Fibroblast of the conjunctiva (primary cell): ENCODE data around the gene RRP15.
A peak's percentile ranks its signal among the peaks of the same experiment; 100 is the strongest.
"Not testable (repeated sequence)": the region's sequence is repeated elsewhere in the genome, so short reads cannot be mapped to it uniquely, and the experiment has no call there.

Experiments
- DNase-seq: peaks from one replicate; pipeline ENCODE4 v3.0.0-alpha.2; 2010; ENCODE audit warnings: low read depth

The RRP15 gene

DNA sequence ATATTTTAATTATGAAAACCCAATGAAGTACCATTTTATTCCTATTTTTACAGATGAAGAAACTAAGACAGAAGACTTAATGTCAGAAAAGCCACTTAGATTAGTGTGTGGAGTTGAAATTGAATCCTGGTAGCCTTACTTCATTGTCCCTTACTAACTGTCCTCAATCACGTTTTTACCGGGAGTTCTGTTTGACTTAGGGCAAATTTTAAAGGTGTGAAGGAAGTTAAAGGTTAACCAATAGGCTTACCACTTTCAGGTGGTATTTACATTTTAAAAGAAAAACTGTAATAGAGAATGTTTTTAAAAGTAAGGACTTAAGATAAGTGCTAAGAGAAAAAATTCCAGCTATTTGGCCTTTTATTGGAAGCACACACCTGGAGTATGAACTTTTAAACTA is 12.4 kb downstream of the RRP15 start:
- DNase-seq = no peak

DNA sequence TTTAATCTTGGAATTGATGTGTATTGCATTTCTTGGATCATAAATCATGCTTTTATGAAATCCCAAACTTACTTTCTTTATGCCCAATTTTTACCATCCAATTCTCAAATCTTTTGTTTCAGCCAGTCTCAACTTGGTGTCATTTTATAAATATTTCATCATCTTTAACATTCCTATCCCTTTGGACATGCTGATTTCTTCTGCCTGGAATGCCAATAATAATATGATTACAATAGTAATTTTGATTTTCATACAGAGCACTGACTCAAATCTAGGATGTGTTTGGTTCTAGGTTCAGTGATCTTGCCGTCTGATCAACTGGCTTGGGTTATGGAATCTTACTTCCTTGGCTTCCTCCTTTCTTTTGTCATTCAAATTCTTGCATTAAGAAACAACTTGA is 12.8 kb downstream of the RRP15 start:
- no peak for DNase-seq

GRCh38 chr1:218298398-218298797 is 13.3 kb downstream of the RRP15 start:
- no peak for DNase-seq

- DNase-seq = peak; percentile 57
These were observed 14.3 kb downstream of the RRP15 start for GRCh38 chr1:218299416-218299815.

DNA sequence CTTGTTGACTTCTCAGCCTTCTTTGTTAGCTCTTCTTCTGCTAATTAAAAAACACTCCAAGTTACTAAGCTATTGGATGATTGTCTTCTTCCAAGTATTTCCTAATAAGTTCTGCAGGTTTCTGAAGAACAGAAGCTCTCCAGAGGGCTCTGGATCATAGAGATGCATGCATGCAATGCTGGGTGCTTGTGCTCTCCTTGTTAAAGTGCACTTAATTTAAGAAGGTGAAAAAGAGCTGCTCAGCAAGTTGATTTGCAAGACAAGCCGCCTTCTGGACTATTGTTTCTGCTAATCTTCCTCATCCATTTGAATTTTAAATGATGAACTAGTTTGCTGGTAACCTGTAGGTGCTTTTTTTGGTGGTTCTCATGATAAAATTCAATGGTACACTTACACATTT is 16.1 kb downstream of the RRP15 start:
- no peak for DNase-seq

DNA sequence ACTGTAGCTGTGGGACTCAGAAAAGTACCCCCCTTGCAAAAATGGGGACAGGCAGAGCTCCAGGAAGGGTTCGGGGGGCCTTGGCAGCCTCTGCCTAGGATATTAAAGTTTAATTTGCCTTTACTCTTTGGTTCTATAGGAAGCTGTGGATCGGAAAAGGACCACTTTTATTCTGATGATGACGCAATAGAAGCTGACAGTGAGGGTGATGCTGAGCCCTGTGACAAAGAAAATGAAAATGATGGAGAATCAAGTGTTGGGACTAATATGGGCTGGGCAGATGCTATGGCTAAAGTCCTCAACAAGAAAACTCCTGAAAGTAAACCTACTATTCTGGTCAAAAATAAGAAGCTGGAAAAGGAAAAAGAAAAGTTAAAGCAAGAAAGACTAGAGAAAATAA is 17.1 kb downstream of the RRP15 start:
- no peak for DNase-seq

DNA sequence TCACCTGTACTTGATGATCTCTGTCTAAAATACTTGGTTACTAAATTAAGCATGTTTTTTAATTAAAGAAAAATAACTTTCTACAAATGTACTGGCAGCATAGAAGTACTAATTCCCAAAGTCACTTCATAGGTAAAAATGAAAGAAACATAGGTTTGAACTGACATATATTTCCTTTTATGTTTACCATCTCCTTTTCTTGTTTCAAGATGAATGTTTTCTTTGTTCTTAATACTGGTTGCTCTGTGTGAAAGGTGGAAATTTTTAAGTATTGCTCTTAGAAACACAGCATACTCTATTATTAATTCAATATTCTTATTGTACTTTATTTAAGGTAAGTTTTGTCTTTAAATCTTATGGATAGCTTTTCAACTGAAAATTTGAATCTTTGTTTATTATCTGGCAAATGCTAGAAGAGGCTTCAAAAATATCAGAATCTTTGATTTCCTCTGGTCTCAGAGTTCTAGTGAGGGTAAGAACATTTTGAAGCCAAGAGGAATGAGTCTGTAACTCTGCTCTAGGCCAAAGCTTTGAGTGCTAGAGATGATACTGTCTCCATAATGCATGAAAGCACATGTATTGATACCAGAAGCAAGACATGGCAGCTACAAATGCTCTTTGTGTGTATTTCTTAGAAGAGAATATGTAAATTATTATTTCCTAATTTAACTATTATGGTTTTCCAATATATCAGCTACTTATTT is 18.2 kb downstream of the RRP15 start:
- DNase-seq = no peak

DNA sequence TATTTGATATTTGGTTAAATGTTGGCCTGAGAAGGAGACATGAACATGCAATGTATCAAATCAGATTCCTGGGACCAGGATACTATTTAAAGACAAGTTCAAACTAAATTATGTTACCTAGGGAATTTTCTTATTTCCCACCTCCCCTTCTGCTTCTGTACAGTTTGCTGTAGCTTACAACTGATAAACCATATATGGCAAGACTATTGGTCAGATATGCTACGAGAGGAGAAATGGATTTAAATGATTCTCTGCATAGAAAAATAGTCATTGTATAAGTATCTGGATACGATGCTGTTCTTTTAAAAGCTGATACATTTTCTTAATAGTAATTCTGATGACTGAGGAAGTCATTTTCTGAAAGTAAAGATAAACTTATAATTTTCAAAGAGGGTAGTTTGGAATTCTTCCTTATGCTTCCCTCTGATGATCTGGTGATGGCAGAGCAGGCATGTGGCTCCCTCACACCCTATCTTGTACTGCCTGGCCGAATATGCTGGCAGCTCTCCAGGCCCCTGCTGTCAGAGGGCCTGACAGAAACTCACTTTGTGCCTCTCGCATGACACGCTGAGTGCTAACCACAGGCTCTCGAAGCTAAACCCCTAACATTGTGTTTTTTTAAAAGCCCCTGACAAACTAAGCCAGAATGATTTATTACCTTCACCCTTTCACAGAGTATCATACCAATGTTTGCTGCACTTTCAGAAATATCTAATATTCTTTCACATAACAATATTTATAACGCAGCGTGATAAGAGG is 19.4 kb downstream of the RRP15 start:
- DNase-seq = no peak

GRCh38 chr1:218305472-218306064 is 20.5 kb downstream of the RRP15 start:
- DNase-seq = no peak

DNA sequence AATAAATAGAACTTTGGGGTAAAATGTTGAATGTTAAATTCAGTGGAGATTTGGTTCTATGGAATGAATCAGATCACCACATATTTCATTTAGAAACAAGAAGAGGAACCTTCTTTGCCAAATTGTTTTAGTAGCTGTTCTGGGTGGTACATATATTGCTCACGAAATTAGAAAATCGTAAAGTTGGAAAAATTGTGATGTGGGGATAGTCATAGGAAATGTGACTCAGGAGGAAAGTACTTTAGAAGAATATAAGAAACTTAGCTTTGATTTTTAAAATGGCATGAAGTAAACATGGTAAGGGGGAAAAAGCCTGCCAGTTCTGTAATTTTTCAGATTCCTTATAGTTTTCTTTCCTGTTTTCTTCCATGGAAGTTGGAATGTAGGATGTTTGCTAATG is 27.4 kb downstream of the RRP15 start:
- no peak for DNase-seq

- DNase-seq = no peak
These were observed 29.2 kb downstream of the RRP15 start for GRCh38 chr1:218314316-218314715.

DNA sequence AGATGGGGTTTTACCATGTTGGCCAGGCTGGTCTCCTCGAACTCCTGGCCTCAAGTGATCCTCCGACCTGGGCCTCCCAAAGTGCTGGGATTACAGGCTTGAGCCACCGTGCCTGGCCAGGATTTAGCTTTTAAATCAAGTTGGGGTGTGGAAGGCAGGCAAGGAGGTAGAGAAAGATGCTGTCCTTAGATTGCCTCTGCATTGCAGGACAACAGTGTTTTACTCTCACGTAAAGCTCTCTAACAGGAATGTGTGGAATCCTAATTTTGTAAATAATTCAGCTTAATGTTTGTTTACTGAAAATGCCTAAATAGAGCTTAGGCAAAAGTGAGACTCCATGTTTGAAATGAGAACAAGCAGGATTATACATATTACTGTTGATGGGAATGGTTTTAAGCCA is 30.5 kb downstream of the RRP15 start:
- no peak for DNase-seq

- no peak for DNase-seq
These were observed 32.0 kb downstream of the RRP15 start for GRCh38 chr1:218317061-218317460.

DNA sequence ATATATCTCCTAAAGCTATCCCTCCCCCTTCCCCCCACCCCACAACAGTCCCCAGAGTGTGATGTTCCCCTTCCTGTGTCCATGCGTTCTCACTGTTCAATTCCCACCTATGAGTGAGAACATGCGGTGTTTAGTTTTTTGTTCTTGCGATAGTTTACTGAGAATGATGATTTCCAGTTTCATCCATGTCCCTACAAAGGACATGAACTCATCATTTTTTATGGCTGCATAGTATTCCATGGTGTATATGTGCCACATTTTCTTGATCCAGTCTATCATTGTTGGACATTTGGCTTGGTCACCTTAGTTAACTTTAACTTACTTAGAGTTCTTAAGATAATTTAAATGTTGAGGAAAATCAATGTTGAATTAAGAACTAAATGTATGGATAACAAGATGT is 35.1 kb downstream of the RRP15 start:
- not testable (repeated sequence) for DNase-seq

- DNase-seq = no peak
These were observed 37.7 kb downstream of the RRP15 start for GRCh38 chr1:218322762-218323161.

DNA sequence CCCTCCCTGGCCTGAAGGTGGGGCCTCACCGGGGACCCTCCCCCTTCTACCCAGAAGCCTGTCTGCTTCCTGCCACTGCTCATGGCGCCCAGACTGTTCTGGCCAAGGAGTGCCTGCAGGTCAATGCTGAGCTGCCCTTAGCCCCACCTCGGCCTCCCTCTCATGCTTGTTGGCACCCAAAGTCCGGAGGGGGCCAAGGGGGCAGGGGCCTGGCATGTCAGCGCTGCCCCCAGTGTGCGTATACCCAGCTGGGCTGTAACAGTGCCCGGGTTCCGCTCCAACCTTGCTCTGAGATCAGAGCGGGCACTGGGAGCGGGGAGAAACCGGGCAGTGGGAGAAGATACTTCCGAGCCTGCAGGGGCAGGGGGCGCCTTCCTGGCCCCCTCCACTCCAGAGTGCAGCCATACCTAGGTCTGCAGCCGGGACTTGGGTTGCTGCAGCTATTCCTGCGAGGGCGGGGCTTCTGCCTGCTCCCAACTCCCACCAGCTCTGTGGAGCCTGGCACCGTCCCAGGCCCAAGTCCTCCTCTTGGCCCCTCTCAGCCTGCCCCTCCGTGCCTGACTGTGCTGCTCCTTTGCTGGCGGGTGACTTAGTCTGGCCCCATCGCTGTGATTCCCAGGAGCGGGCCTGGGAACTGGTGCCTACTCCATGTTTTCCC is 38.6 kb downstream of the RRP15 start:
- no peak for DNase-seq

DNA sequence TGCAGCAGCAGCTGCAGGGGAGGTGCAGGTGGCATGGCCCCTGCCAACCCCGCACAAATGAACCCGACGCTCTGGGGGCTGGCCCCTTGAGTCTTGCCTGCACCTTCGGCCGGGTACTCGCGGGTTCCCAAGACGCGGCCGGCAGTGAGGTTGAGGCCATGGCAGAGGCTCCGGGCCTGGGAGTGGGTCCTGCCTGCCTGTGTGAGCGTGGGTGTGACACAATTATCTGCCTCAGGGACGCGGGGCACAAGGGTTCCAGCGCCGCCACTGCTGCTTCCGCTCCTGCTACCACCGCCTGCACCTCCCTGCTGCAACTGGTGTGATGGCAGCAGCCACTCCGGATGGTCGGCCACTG is 39.1 kb downstream of the RRP15 start:
- DNase-seq = no peak

- DNase-seq = no peak
These were observed 43.7 kb downstream of the RRP15 start for GRCh38 chr1:218328769-218329168.

DNA sequence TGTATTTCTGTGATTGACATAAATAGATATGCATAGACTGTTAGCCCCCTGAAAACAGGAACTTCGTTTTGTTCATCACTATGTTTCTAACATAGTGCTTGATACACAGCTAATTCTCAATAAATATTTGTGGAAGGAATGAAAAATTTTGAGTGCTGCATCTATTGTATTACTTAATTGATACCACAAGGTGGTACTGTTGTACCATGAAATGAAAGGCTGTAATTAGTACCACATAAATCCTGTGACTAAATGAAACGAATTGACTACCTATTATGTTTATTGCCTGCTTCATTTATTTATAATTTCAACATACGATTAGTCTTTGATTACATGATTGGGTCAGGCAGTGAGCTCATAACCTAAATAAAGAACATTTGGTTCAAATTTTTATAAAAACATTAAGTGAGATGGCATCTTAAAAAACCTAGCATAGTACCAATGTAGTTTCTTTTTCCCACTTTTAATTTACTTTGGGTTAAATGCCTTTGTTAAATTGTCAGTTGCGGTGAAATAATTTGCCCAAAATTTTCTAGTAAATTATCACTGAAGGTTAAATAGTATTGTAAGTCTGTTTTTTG is 45.0 kb downstream of the RRP15 start:
- DNase-seq = peak; percentile 32

DNA sequence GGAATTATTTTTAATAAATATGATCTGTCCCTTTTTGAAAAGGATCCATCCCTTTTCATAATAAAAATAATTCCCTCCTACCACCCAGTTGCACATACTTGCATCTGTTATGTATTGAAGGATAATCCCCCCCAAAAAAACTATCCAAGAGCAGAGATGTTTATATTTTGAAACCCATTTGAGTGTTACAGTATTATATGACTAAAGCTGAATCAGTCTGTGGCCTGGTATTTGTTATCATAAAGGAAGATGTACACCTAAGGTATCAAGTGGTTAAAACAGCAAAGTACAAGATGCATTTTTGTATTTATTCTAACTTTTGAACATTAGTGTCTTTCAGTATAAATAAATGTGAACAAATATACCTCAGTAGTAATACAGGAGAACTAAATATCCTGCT is 47.3 kb downstream of the RRP15 start:
- no peak for DNase-seq

DNA sequence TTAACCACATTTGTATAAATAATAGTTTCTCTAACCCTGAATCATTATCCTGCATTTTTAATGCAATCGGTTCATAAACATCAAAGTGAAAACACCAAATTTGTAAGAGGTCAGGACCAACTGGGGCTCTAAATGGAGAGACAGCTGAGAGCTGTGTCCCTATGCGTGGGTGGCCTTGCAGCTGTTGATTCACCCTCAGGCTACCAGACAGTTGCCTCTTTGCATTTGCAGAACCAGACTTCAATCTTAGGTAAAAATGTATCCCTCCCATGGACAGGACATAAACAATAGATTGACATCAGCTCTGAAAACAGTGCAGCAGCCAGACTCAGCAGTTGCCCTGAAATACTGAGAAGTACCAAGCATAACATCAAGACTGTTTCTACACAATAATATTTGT is 51.2 kb downstream of the RRP15 start:
- no peak for DNase-seq

GRCh38 chr1:218339267-218339831 is 54.3 kb downstream of the RRP15 start:
- DNase-seq = no peak
